Dendritic cell treated with granulocyte-macrophage colony-stimulating factor and Interleukin-4, amounts not matched to agents 40 ng/mL and 50 ng/mL, for 4 days (primary cell): ENCODE measurements around the gene METTL23.
"Not testable (repeated sequence)": the region's sequence is repeated elsewhere in the genome, so short reads cannot be mapped to it uniquely, and the experiment has no call there.

Experiments used
- H3K27ac Mint-ChIP-seq: one replicate; pipeline ENCODE4 v1.8.0; 2022; ENCODE audit warnings: mild to moderate bottlenecking, mixed read lengths
- H3K27me3 Mint-ChIP-seq: one replicate; pipeline ENCODE4 v1.8.0; 2022; ENCODE audit warnings: mild to moderate bottlenecking, mixed read lengths
- H3K36me3 Mint-ChIP-seq: one replicate; pipeline ENCODE4 v1.8.0; 2022; ENCODE audit warnings: low read depth, mixed read lengths
- H3K4me1 Mint-ChIP-seq: one replicate; pipeline ENCODE4 v1.8.0; 2022; ENCODE audit warnings: low read depth, mixed read lengths
- H3K4me3 Mint-ChIP-seq: one replicate; pipeline ENCODE4 v1.8.0; 2022; ENCODE audit warnings: mild to moderate bottlenecking, moderate library complexity, mixed read lengths
- H3K9me3 Mint-ChIP-seq: one replicate; pipeline ENCODE4 v1.8.0; 2022; ENCODE audit warnings: mixed read lengths
- intact Hi-C: fragments of 100-400 bp; cut with micrococcal nuclease; formaldehyde crosslinking; loops from one replicate; pipeline ENCODE4 v1.15.0; 2022

The METTL23 gene

GRCh38 chr17:76739568-76740115 is 13.0 kb downstream of the METTL23 start:
- not testable (repeated sequence) for H3K27me3 Mint-ChIP-seq, H3K4me3 Mint-ChIP-seq

GRCh38 chr17:76740329-76741118 is 13.9 kb downstream of the METTL23 start:
- Mint-ChIP-seq H3K36me3 (peaks cover 75% of the 10 kb centered on the region), H3K4me3 (no peak overlapping the region)

More at GRCh38 chr17:76739568-76740115, 13.0 kb downstream of the METTL23 start:
- Mint-ChIP-seq H3K4me1 (peaks cover 17% of the 10 kb centered on the region), H3K36me3 (peaks cover 75% of the 10 kb centered on the region)
- H3K9me3 Mint-ChIP-seq, H3K27ac Mint-ChIP-seq, intact Hi-C loops: not testable (repeated sequence)

DNA sequence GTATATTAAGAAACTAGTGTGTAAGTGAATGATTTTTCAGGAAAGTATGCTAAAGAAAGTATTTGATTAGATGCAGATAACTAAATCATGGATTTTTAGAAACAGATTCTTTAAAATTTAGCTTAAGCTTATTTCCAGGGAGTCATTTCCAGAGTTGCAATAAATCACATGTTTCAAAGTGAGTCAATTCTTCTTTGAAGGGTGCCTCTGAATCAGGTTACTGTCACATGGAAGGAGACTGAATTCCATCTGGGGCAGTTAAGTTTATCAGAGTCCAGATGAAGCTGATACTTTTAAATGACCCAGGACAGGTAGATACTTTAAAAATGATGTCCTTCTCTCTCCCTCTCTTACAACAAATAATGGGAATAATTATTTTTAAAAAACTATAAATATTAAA is 16.3 kb downstream of the METTL23 start:
- Mint-ChIP-seq H3K4me3 (no peak overlapping the region), H3K27ac (no peak overlapping the region), H3K9me3 (no peaks in the 10 kb centered on the region), H3K4me1 (peaks cover 14% of the 10 kb centered on the region), H3K27me3 (no peaks in the 10 kb centered on the region), H3K36me3 (peaks cover 76% of the 10 kb centered on the region)
- intact Hi-C loops, result no loop called here

More at GRCh38 chr17:76740329-76741118, 13.9 kb downstream of the METTL23 start:
- Mint-ChIP-seq H3K4me1 (peaks cover 10% of the 10 kb centered on the region), H3K9me3 (no peaks in the 10 kb centered on the region), H3K27ac (no peak overlapping the region), H3K27me3 (no peaks in the 10 kb centered on the region)
- intact Hi-C loops, result no loop called here

GRCh38 chr17:76744747-76745146 is 18.1 kb downstream of the METTL23 start:
- H3K4me3 Mint-ChIP-seq, result no peak overlapping the region
- H3K9me3 Mint-ChIP-seq, result no peaks in the 10 kb centered on the region
- H3K27ac Mint-ChIP-seq, result no peak overlapping the region
- peaks cover 89% of the 10 kb centered on the region for H3K36me3 Mint-ChIP-seq
- peaks cover 8% of the 10 kb centered on the region for H3K4me1 Mint-ChIP-seq
- H3K27me3 Mint-ChIP-seq, result no peaks in the 10 kb centered on the region
- intact Hi-C loops, result no loop called here

GRCh38 chr17:76745785-76746184 is 19.1 kb downstream of the METTL23 start:
- H3K27ac Mint-ChIP-seq, H3K9me3 Mint-ChIP-seq, intact Hi-C loops, H3K27me3 Mint-ChIP-seq, H3K4me3 Mint-ChIP-seq, H3K4me1 Mint-ChIP-seq: not testable (repeated sequence)
- peaks cover 97% of the 10 kb centered on the region for H3K36me3 Mint-ChIP-seq

GRCh38 chr17:76747716-76748363 is 21.2 kb downstream of the METTL23 start:
- H3K4me1 Mint-ChIP-seq, result peaks cover 8% of the 10 kb centered on the region
- H3K27ac Mint-ChIP-seq, result peak overlapping the region; percentile 20
- no peaks in the 10 kb centered on the region for H3K9me3 Mint-ChIP-seq
- peaks cover 90% of the 10 kb centered on the region for H3K36me3 Mint-ChIP-seq
- intact Hi-C loops, result no loop called here
- H3K27me3 Mint-ChIP-seq, result no peaks in the 10 kb centered on the region
- H3K4me3 Mint-ChIP-seq, result no peak overlapping the region

- Mint-ChIP-seq H3K9me3 (no peaks in the 10 kb centered on the region), H3K27me3 (no peaks in the 10 kb centered on the region), H3K4me1 (peaks cover 8% of the 10 kb centered on the region), H3K27ac (no peak overlapping the region), H3K4me3 (no peak overlapping the region), H3K36me3 (peaks cover 93% of the 10 kb centered on the region)
- intact Hi-C loops, result no loop called here
Observed at GRCh38 chr17:76748657-76749056, 22.0 kb downstream of the METTL23 start.

DNA sequence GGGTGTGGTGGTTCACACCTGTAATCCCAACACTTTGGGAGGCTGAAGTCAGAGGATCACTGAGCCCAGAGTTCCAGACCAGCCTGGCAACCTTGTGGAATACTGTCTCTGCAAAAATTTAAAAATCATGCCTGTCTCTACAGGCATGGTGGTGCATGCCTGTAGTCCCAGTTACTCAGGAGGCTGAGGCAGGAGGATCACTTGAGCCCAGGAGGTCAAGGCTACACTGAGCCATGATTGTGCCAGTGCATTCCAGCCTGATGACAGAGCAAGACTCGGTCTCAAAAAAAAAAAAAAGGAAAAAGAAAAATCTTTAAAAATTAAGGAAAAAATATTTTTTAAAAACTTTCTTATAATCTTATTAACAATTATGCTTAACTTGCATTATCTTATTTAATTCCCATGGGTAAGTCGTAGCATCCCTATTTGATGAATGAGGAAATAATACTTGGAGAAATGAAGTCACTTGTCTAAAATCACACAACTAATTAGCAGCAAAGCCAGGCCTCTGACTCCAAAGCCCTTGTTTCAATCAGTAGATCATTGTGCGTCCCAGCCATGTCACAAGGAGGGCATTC is 24.9 kb downstream of the METTL23 start:
- no peak overlapping the region for H3K27ac Mint-ChIP-seq
- intact Hi-C loops, result no loop called here

DNA sequence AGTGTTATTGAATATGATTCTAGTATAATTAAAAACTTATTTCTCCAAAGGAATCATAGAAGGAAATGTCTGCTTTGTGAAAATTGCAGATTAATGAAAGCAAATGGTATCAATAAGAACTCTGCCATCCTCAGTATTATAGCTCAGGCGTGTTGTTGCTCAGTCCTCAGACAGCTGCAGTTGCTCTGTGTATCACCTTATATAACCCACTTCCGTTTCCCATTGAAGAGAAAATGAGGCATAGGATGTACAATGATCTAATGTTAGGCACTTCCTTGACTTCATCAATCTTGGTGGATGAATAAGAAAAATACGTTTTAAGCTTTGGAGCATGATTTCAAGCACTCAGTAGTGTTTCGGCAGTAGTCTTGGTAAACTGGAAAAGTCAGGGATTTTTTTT is 25.4 kb downstream of the METTL23 start:
- Mint-ChIP-seq H3K4me1 (peaks cover 8% of the 10 kb centered on the region), H3K27me3 (no peaks in the 10 kb centered on the region), H3K4me3 (no peak overlapping the region), H3K27ac (no peak overlapping the region), H3K36me3 (peaks cover 90% of the 10 kb centered on the region), H3K9me3 (peaks cover 3% of the 10 kb centered on the region)
- intact Hi-C loops, result no loop called here

More for the DNA sequence above, 24.9 kb downstream of the METTL23 start:
- H3K27me3 Mint-ChIP-seq, result no peaks in the 10 kb centered on the region
- peaks cover 90% of the 10 kb centered on the region for H3K36me3 Mint-ChIP-seq
- no peak overlapping the region for H3K4me3 Mint-ChIP-seq
- peaks cover 8% of the 10 kb centered on the region for H3K4me1 Mint-ChIP-seq
- H3K9me3 Mint-ChIP-seq, result no peaks in the 10 kb centered on the region

- Mint-ChIP-seq H3K4me1 (peaks cover under 1% of the 10 kb centered on the region), H3K36me3 (peaks cover 90% of the 10 kb centered on the region), H3K27me3 (no peaks in the 10 kb centered on the region), H3K27ac (no peak overlapping the region), H3K9me3 (peaks cover 7% of the 10 kb centered on the region), H3K4me3 (no peak overlapping the region)
- intact Hi-C loops, result no loop called here
Observed at GRCh38 chr17:76753061-76753961, 26.7 kb downstream of the METTL23 start.

DNA sequence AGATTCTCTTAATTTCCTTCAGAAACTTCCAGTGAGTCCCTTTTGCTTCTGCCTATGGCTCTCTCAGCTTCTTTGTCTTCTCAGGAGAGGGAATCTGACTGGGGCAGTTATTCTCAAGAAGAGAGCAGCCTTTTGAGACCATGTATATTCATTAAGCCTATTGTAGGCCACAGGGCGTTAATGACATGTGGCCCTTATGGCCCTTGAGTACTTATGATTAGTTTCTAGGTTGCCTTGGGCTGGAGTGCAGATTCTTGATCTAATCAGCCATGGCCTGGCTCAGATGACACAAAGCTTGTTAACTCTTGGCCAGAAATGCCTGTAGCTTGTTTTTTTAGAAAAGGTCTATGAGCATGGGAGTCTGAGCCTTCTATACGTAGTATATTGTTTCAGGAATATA is 28.6 kb downstream of the METTL23 start:
- peaks cover 82% of the 10 kb centered on the region for H3K36me3 Mint-ChIP-seq
- no peak overlapping the region for H3K27ac Mint-ChIP-seq
- H3K9me3 Mint-ChIP-seq, result peaks cover 7% of the 10 kb centered on the region
- H3K27me3 Mint-ChIP-seq, result no peaks in the 10 kb centered on the region
- no peaks in the 10 kb centered on the region for H3K4me1 Mint-ChIP-seq
- intact Hi-C loops, result no loop called here
- H3K4me3 Mint-ChIP-seq, result no peak overlapping the region

DNA sequence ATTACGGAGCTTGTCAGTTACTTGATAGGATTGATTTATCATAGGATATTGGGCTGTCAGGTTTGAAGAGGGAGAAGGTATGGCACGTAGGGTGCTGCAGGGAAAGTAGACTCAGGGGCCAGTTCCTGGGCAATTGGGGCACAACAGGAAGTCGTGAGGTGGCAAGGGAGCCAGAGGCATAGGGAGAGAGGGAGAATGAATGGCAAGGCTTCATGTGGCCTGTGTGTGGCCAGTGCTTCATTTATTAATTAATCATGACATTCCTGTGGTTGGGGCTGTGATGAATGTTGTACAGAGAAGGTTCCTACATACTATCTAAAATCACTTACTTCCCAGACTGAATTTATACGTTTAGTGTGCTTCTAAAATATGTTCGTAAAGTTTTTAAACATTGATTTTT is 30.6 kb downstream of the METTL23 start:
- intact Hi-C loops, result no loop called here
- Mint-ChIP-seq H3K4me1 (no peaks in the 10 kb centered on the region), H3K4me3 (no peak overlapping the region), H3K27ac (no peak overlapping the region), H3K27me3 (no peaks in the 10 kb centered on the region), H3K9me3 (peaks cover 7% of the 10 kb centered on the region), H3K36me3 (peaks cover 85% of the 10 kb centered on the region)

- intact Hi-C loops, result no loop called here
- no peaks in the 10 kb centered on the region for H3K27me3 Mint-ChIP-seq
- peaks cover 7% of the 10 kb centered on the region for H3K9me3 Mint-ChIP-seq
- no peaks in the 10 kb centered on the region for H3K4me1 Mint-ChIP-seq
- H3K27ac Mint-ChIP-seq, result no peak overlapping the region
- H3K4me3 Mint-ChIP-seq, result no peak overlapping the region
- H3K36me3 Mint-ChIP-seq, result peaks cover 84% of the 10 kb centered on the region
Observed at GRCh38 chr17:76758570-76758969, 31.9 kb downstream of the METTL23 start.
